Measurements from ENCODE around the gene ALOX5AP.
A peak's percentile ranks its signal among the peaks of the same experiment; 100 is the strongest.

The ALOX5AP gene

GRCh38 chr13:30802501-30802900 is 67.2 kb downstream of the ALOX5AP start:
- DNase-seq: no peak

GRCh38 chr13:30802953-30803478 is 67.7 kb downstream of the ALOX5AP start:
- DNase-seq: peak; percentile 35 to 74

GRCh38 chr13:30803749-30804148 is 68.4 kb downstream of the ALOX5AP start:
- no peak for DNase-seq

GRCh38 chr13:30804474-30804873 is 69.1 kb downstream of the ALOX5AP start:
- no peak for DNase-seq

- DNase-seq: no peak
Observed at GRCh38 chr13:30805132-30805537, 69.8 kb downstream of the ALOX5AP start.

- DNase-seq: no peak
Observed at GRCh38 chr13:30805603-30806011, 70.3 kb downstream of the ALOX5AP start.

- DNase-seq: no peak
Observed at GRCh38 chr13:30806784-30807183, 71.4 kb downstream of the ALOX5AP start.

- no peak for DNase-seq
Observed at GRCh38 chr13:30807392-30807791, 72.0 kb downstream of the ALOX5AP start.

- DNase-seq: no peak
Observed at GRCh38 chr13:30808600-30808999, 73.3 kb downstream of the ALOX5AP start.

GRCh38 chr13:30809787-30810186 is 74.4 kb downstream of the ALOX5AP start:
- no peak for DNase-seq

- no peak for DNase-seq
Observed at GRCh38 chr13:30810261-30810701, 74.9 kb downstream of the ALOX5AP start.

GRCh38 chr13:30810801-30811200 is 75.5 kb downstream of the ALOX5AP start:
- DNase-seq: no peak
